H1 (cell line): Measurements from ENCODE around the gene LLGL2. TPM values are rescaled to one million over a fixed set of nuclear protein-coding genes. Genes with fewer than 3 reads are reported as not detected.

Experiments
- CTCF ChIP-seq, 3 experiments: IDR thresholded peaks; 1 replicate in 2 of 3; 2 replicates in 1 of 3; pipeline versions ENCODE4 v1.5.1 to v1.6.1; 2011; ENCODE audit warnings: low read length in 3 of 3, mild to moderate bottlenecking in 3 of 3, inconsistent platforms in 2 of 3, low read depth in 1 of 3, moderate library complexity in 1 of 3; ENCODE audit not compliant: insufficient read depth in 1 of 3; ENCODE audit errors: control extremely low read depth in 1 of 3
- JUND ChIP-seq: IDR thresholded peaks from 2 replicates; pipeline ENCODE4 v1.6.1; 2011; ENCODE audit warnings: mild to moderate bottlenecking, improper control_type of control experiment, low read length
- polyA plus RNA-seq, 7 experiments: library from polyadenylated mRNA; depleted of rRNA in 3 of 7; stranded (reverse) in 5 of 7; unstranded in 2 of 7; fragments of >200 nt in 5 of 7; fragments of 200-250 nt in 2 of 7; gene quantifications; 1 replicate in 5 of 7; 2 replicates in 1 of 7; 4 replicates in 1 of 7; pipeline versions ENCODE4 v1.2.1 to v1.2.3, GENCODE V29; 2011 to 2013; ENCODE audit warnings: missing spikeins in 2 of 7, mixed read lengths in 2 of 7
- total RNA-seq: library from RNA; stranded (reverse); fragmentation: NEBNext Ultra II Directional; extraction: Animal tissue kit (Norgen Biotek cat#: 25700); gene quantifications from 2 replicates; pipeline ENCODE4 v1.2.1, GENCODE V29; 2021

LLGL2 gene
- total and polyA plus RNA-seq, 2 of the 8 experiments (the other 6 are each of a cell fraction or from before 2014, with no cell fraction given), result 64.5 to 77.1 TPM

- TF ChIP-seq CTCF (IDR thresholded peaks at IDR 0.05; ENCODE audit: control extremely low read depth in 1 of 3, insufficient read depth in 1 of 3, low read depth in 1 of 3, low read length in 3 of 3) (no peak), JUND (no peak)
Measured at GRCh38 chr17:75511610-75512575, 13.6 kb upstream of the LLGL2 start (continued).
